ENCODE measurements around the gene SLC18B1. TPM values are rescaled to one million over a fixed set of nuclear protein-coding genes. Genes with fewer than 3 reads are reported as not detected.

SLC18B1 gene
- polyA plus RNA-seq, 1 experiment = 10.2 TPM

GRCh38 chr6:132812756-132813172, 14.3 kb upstream of the SLC18B1 start:
- DNase-seq (ENCODE audit: low read depth, low spot score) = no peak
- Histone ChIP-seq H3K4me3 (ENCODE audit: low read depth, low read length) (peak overlapping the region; percentile 87), H3K27ac (ENCODE audit: low read depth, low read length) (no peak overlapping the region), H3K9me3 (ENCODE audit: control insufficient read depth, insufficient read depth, low read length) (no peaks in the 10 kb centered on the region), H3K27me3 (ENCODE audit: control insufficient read depth, insufficient read depth, low read length) (peaks cover 3% of the 10 kb centered on the region)
- no peak for TF ChIP-seq CTCF (IDR thresholded peaks at IDR 0.05; ENCODE audit: low read depth, low read length)
- ChIA-PET CTCF (interaction anchor here (0.6 to 3.0 kb wide), 9 partner anchors 10 to 533 kb away, joined by 3 to 19 read pairs (median 4); partner anchors contain the start of gene SLC18B1), POLR2A (no interaction called here)

- POLR2A ChIA-PET = no interaction called here
Measured at GRCh38 chr6:132812255-132812732, 13.9 kb upstream of the SLC18B1 start.

GRCh38 chr6:132811276-132811675, 12.8 kb upstream of the SLC18B1 start:
- ChIA-PET CTCF (interaction anchor here (1.6 to 3.0 kb wide), 5 partner anchors 13 to 531 kb away, joined by 4 to 19 read pairs (median 10); partner anchors contain the start of gene SLC18B1), POLR2A (no interaction called here)
- TF ChIP-seq CTCF (IDR thresholded peaks at IDR 0.05; ENCODE audit: low read depth, low read length) = no peak
- Histone ChIP-seq H3K27me3 (ENCODE audit: control insufficient read depth, insufficient read depth, low read length) (peaks cover 3% of the 10 kb centered on the region), H3K27ac (ENCODE audit: low read depth, low read length) (no peak overlapping the region), H3K9me3 (ENCODE audit: control insufficient read depth, insufficient read depth, low read length) (no peaks in the 10 kb centered on the region), H3K4me3 (ENCODE audit: low read depth, low read length) (no peak overlapping the region)
- no peak for DNase-seq (ENCODE audit: low read depth, low spot score)

More at GRCh38 chr6:132812255-132812732, 13.9 kb upstream of the SLC18B1 start:
- no peak overlapping the region for H3K27ac ChIP-seq (ENCODE audit: low read depth, low read length)
- DNase-seq (ENCODE audit: low read depth, low spot score) = no peak
- no peak for TF ChIP-seq CTCF (IDR thresholded peaks at IDR 0.05; ENCODE audit: low read depth, low read length)
- H3K4me3 ChIP-seq (ENCODE audit: low read depth, low read length) = peak overlapping the region; percentile 87
- no peaks in the 10 kb centered on the region for H3K9me3 ChIP-seq (ENCODE audit: control insufficient read depth, insufficient read depth, low read length)
- CTCF ChIA-PET = interaction anchor here (0.8 to 3.0 kb wide), 9 partner anchors 11 to 532 kb away, joined by 3 to 19 read pairs (median 4); partner anchors contain the start of gene SLC18B1
- H3K27me3 ChIP-seq (ENCODE audit: control insufficient read depth, insufficient read depth, low read length) = peaks cover 3% of the 10 kb centered on the region

- POLR2A ChIA-PET = no interaction called here
- TF ChIP-seq CTCF (IDR thresholded peaks at IDR 0.05; ENCODE audit: low read depth, low read length) = no peak
- Histone ChIP-seq H3K4me3 (ENCODE audit: low read depth, low read length) (no peak overlapping the region), H3K27ac (ENCODE audit: low read depth, low read length) (no peak overlapping the region), H3K27me3 (ENCODE audit: control insufficient read depth, insufficient read depth, low read length) (peaks cover 5% of the 10 kb centered on the region), H3K9me3 (ENCODE audit: control insufficient read depth, insufficient read depth, low read length) (no peaks in the 10 kb centered on the region; the same call in 1 of the 2 replicates)
- CTCF ChIA-PET = no interaction called here
- no peak for DNase-seq (ENCODE audit: low read depth, low spot score)
Measured at GRCh38 chr6:132805548-132805947, 7.1 kb upstream of the SLC18B1 start.

GRCh38 chr6:132804251-132804650, 5.8 kb upstream of the SLC18B1 start:
- Histone ChIP-seq H3K27ac (ENCODE audit: low read depth, low read length) (no peak overlapping the region), H3K9me3 (ENCODE audit: control insufficient read depth, insufficient read depth, low read length) (no peaks in the 10 kb centered on the region; the same call in 1 of the 2 replicates), H3K27me3 (ENCODE audit: control insufficient read depth, insufficient read depth, low read length) (peaks cover 5% of the 10 kb centered on the region), H3K4me3 (ENCODE audit: low read depth, low read length) (no peak overlapping the region)
- POLR2A ChIA-PET = no interaction called here
- no peak for DNase-seq (ENCODE audit: low read depth, low spot score)
- CTCF ChIA-PET = no interaction called here
- no peak for TF ChIP-seq CTCF (IDR thresholded peaks at IDR 0.05; ENCODE audit: low read depth, low read length)
